Loucy (cell line): ENCODE results near the gene DOK7.
A peak's percentile ranks its signal among the peaks of the same experiment; 100 is the strongest.
"Not testable (repeated sequence)": the region's sequence is repeated elsewhere in the genome, so short reads cannot be mapped to it uniquely, and the experiment has no call there.

Experiments
- H2AFZ ChIP-seq: fragments of 200-600 bp; sonication (generic); 2 replicates; pipeline ENCODE4 v1.6.0; 2016; ENCODE audit warnings: antibody characterized with exemption, mild to moderate bottlenecking, low read length, moderate library complexity
- H3F3A ChIP-seq: fragments of 200-600 bp; 2 replicates; pipeline ENCODE4 v1.6.0; 2016; ENCODE audit warnings: antibody characterized with exemption, low read depth, mild to moderate bottlenecking
- H3K27me3 ChIP-seq: fragments of 200-600 bp; sonication (generic); 2 replicates; pipeline ENCODE4 v1.6.1; 2014; ENCODE audit warnings: low read length, mild to moderate bottlenecking; ENCODE audit not compliant: insufficient read depth, poor library complexity, severe bottlenecking
- H3K36me3 ChIP-seq: fragments of 200-600 bp; sonication (generic); 2 replicates; pipeline ENCODE4 v1.6.1; 2016; ENCODE audit warnings: low read length; ENCODE audit not compliant: insufficient read depth
- H3K4me1 ChIP-seq: fragments of 200-600 bp; sonication (generic); 2 replicates; pipeline ENCODE4 v1.5.1; 2014; ENCODE audit warnings: low read length, mild to moderate bottlenecking; ENCODE audit not compliant: insufficient read depth, poor library complexity, severe bottlenecking
- H3K4me2 ChIP-seq: fragments of 200-600 bp; sonication (generic); 2 replicates; pipeline ENCODE4 v1.6.0; 2014; ENCODE audit warnings: antibody characterized with exemption, low read length, low read depth, mild to moderate bottlenecking; ENCODE audit not compliant: poor library complexity, severe bottlenecking
- H3K4me3 ChIP-seq: fragments of 200-600 bp; sonication (generic); 2 replicates; pipeline ENCODE4 v1.5.1; 2014; ENCODE audit warnings: low read length, mild to moderate bottlenecking, mixed read lengths; ENCODE audit not compliant: poor library complexity, severe bottlenecking
- H3K79me2 ChIP-seq: fragments of 200-600 bp; sonication (generic); 2 replicates; pipeline ENCODE4 v1.6.1; 2014; ENCODE audit warnings: low read length; ENCODE audit not compliant: insufficient read depth
- H3K9ac ChIP-seq: fragments of 200-600 bp; sonication (generic); 2 replicates; pipeline ENCODE4 v1.6.0; 2014; ENCODE audit warnings: mild to moderate bottlenecking, low read depth, low read length, moderate library complexity; ENCODE audit not compliant: poor library complexity, severe bottlenecking
- H3K9me2 ChIP-seq: fragments of 200-600 bp; sonication (generic); replicated peaks from 2 replicates; pipeline ENCODE4 v1.6.1; 2016; ENCODE audit warnings: low read depth, low read length, mixed read lengths
- H3K9me3 ChIP-seq: fragments of 200-600 bp; sonication (generic); 2 replicates; pipeline ENCODE4 v1.6.1; 2014; ENCODE audit warnings: mild to moderate bottlenecking, antibody characterized with exemption, low read length, low read depth; ENCODE audit not compliant: insufficient read depth
- H4K20me1 ChIP-seq: fragments of 200-600 bp; sonication (generic); 2 replicates; pipeline ENCODE4 v1.6.0; 2014; ENCODE audit warnings: antibody characterized with exemption, low read length, mild to moderate bottlenecking; ENCODE audit not compliant: insufficient read depth, poor library complexity, severe bottlenecking
- EZH2phosphoT487 ChIP-seq: fragments of 200-600 bp; IDR thresholded peaks from 2 replicates; pipeline ENCODE4 v1.6.1; 2018; ENCODE audit warnings: antibody characterized with exemption, mild to moderate bottlenecking, moderate library complexity, borderline replicate concordance
- TF ChIP-seq, protein P1 (sequence below): fragments of 200-600 bp; sonication (generic); conservative IDR thresholded peaks from 2 replicates; pipeline ENCODE4 v1.5.1; 2014; ENCODE audit warnings: mild to moderate bottlenecking, antibody characterized with exemption, low read length

DOK7 gene

DNA sequence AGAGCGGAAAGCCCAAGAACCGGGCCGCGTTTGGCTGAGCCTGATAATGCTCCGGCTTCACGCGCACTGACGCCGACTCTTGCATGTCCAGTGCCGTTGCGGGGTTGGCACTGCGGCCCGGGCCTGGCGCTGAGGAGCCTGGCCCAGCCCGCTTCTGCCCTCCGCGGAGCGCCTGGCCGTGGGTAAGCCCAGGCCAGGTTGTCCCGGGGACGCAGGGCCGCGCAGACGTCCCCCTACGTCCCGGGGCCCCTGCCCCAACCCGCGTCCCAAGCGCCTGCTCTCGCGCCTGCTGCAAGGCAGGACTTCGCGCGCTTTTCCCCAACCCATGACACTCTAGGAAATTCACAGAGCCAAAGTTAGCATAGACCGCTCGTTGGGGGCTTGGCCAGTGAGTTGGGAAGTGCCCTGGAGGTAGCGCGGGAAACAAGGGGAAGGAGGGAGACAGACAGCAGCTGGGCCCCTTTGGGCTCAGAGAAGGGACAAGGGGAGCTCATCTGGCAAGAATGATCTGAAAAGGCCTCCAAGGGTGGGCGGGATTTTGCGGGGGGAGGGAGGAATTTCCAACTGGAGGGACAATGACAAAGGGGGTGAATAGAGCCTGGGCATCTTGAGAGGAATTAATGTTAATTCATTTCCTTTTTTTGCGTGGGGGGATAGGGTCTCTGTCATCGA lies 69.8 kb downstream of the DOK7 start:
- no peak overlapping the region for H3K9ac ChIP-seq
- H3K36me3 ChIP-seq = no peaks in the 10 kb centered on the region
- no peaks in the 10 kb centered on the region for H3K9me3 ChIP-seq
- peaks cover 37% of the 10 kb centered on the region for H4K20me1 ChIP-seq
- peak overlapping the region; percentile 91 for H3K4me3 ChIP-seq
- peaks cover 43% of the 10 kb centered on the region for H3K79me2 ChIP-seq
- TF ChIP-seq EZH2phosphoT487 = no peak
- TF ChIP-seq, protein P1, sequence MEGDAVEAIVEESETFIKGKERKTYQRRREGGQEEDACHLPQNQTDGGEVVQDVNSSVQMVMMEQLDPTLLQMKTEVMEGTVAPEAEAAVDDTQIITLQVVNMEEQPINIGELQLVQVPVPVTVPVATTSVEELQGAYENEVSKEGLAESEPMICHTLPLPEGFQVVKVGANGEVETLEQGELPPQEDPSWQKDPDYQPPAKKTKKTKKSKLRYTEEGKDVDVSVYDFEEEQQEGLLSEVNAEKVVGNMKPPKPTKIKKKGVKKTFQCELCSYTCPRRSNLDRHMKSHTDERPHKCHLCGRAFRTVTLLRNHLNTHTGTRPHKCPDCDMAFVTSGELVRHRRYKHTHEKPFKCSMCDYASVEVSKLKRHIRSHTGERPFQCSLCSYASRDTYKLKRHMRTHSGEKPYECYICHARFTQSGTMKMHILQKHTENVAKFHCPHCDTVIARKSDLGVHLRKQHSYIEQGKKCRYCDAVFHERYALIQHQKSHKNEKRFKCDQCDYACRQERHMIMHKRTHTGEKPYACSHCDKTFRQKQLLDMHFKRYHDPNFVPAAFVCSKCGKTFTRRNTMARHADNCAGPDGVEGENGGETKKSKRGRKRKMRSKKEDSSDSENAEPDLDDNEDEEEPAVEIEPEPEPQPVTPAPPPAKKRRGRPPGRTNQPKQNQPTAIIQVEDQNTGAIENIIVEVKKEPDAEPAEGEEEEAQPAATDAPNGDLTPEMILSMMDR = no peak
- H3K27me3 ChIP-seq = no peaks in the 10 kb centered on the region
- H3F3A ChIP-seq = no peaks in the 10 kb centered on the region
- H2AFZ ChIP-seq = 0 out of 2 replicates have a peak overlapping the region, but pooled peaks have one; percentile 87
- H3K4me1 ChIP-seq = peaks cover 31% of the 10 kb centered on the region
- no peak overlapping the region for H3K4me2 ChIP-seq
- no peaks in the 10 kb centered on the region for H3K9me2 ChIP-seq

DNA sequence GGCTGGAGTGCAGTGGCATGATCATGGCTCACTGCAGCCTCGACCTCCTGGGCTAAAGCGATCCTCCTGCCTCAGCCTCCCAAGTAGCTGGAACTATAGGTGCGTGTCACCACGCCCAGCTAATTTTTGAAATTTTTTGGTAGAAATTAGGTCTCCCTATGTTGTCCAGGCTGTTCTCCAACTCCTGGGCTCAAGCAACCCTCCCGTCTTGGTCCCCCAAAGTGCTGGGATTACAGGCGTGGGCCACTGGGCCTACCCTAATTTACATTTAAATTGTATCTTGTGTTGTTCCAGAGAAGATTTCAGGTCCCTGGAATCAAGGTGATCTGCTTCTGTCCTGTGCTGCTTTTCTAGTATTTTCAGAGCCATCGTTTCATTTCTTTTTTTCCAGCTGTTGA lies 70.3 kb downstream of the DOK7 start:
- Histone ChIP-seq H3F3A (no peaks in the 10 kb centered on the region), H3K9me2 (no peaks in the 10 kb centered on the region), H3K36me3 (no peaks in the 10 kb centered on the region), H3K9ac (no peak overlapping the region), H3K4me2 (no peak overlapping the region), H3K27me3 (no peaks in the 10 kb centered on the region), H3K4me3 (no peak overlapping the region), H2AFZ (no peak overlapping the region), H3K4me1 (peaks cover 26% of the 10 kb centered on the region), H4K20me1 (peaks cover 31% of the 10 kb centered on the region), H3K9me3 (no peaks in the 10 kb centered on the region), H3K79me2 (peaks cover 38% of the 10 kb centered on the region)
- TF ChIP-seq EZH2phosphoT487 = no peak
- TF ChIP-seq, protein P1 = no peak

DNA sequence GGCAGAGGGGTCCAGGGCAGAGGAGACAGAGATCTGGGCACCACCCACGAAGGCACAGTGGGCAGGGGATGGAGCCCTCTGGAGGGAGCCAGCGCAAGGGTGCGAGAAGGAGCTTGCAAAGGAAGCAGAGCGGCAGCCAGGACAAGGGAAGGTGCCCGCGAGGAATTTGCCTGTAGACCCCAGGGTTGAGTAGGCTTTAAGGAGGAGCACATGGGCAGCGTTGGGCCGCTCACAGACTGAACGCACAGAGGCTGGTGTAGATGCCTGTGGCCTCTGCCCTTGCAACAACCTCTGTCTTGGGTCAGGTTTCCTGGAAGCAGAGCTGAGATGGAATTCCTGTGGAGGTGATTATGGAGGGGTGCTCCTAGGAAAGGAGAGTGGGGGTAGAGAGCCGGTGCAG lies 72.7 kb downstream of the DOK7 start:
- H2AFZ ChIP-seq, H3K9ac ChIP-seq, H3K9me3 ChIP-seq, H3K9me2 ChIP-seq, H3K4me2 ChIP-seq, H3K4me1 ChIP-seq, H3K4me3 ChIP-seq, H3K27me3 ChIP-seq, H3F3A ChIP-seq, H3K36me3 ChIP-seq: not testable (repeated sequence)
- Histone ChIP-seq H3K79me2 (peaks cover 14% of the 10 kb centered on the region), H4K20me1 (peaks cover 13% of the 10 kb centered on the region)

DNA sequence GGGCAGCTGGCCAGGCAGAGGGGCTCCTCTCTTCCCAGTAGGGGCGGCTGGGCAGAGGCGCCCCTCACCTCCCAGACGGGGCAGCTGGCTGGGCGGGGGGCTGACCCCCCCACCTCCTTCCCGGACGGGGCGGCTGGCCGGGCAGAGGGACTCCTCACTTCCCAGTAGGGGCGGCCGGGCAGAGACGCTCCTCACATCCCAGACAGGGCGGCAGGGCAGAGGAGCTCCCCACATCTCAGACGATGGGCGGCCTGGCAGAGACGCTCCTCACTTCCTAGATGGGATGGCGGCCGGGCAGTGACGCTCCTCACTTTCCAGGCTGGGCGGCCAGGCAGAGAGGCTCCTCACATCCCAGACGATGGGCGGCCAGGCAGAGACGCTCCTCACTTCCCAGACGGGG lies 75.8 kb downstream of the DOK7 start:
- not testable (repeated sequence) for H2AFZ ChIP-seq, H3K9me2 ChIP-seq, H3K9ac ChIP-seq, H3K27me3 ChIP-seq, H3K36me3 ChIP-seq, H3K4me2 ChIP-seq, H3K4me3 ChIP-seq, H3K79me2 ChIP-seq, H3K9me3 ChIP-seq, H3F3A ChIP-seq, H4K20me1 ChIP-seq, H3K4me1 ChIP-seq

DNA sequence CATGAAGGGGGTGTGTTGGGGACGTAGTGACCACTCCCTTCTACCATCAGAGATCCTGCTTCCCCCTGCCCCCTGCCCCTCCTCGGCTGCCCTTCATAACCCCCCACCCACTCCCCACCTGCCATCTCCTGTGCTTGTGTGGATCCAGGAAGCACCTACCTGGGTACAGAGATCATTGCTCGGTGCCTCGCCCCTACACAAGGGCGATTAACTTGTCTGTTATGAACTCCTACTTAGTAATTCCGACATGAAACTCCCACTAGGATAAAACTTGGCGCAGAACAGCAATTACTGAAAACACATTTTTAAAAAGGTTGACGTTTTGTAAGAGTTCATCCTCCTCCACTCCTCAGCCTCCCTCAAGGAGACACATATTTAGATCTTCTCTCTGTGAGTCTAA lies 80.3 kb downstream of the DOK7 start:
- not testable (repeated sequence) for H3K9me2 ChIP-seq, H3K79me2 ChIP-seq, H3F3A ChIP-seq, H3K4me2 ChIP-seq, H3K9ac ChIP-seq, H3K36me3 ChIP-seq, H2AFZ ChIP-seq, H3K4me1 ChIP-seq, H4K20me1 ChIP-seq, H3K27me3 ChIP-seq, H3K4me3 ChIP-seq, H3K9me3 ChIP-seq
